Nephron (organoid): ENCODE data around the gene P3H3.

Experiments
- H3K27ac Mint-ChIP-seq, 3 experiments: 2 replicates each; pipeline ENCODE4 v1.8.0; 2020; ENCODE audit warnings: mixed read lengths in 3 of 3, mild to moderate bottlenecking in 2 of 3, moderate library complexity in 1 of 3
- H3K27me3 Mint-ChIP-seq: 2 replicates; pipeline ENCODE4 v1.8.0; 2021; ENCODE audit warnings: low read depth, mild to moderate bottlenecking, moderate library complexity, mixed read lengths
- H3K36me3 Mint-ChIP-seq: 2 replicates; pipeline ENCODE4 v1.8.0; 2020; ENCODE audit warnings: low read depth, mixed read lengths
- H3K4me1 Mint-ChIP-seq: 2 replicates; pipeline ENCODE4 v1.8.0; 2020; ENCODE audit warnings: mixed read lengths
- H3K4me3 Mint-ChIP-seq, 3 experiments: 2 replicates each; pipeline ENCODE4 v1.8.0; 2020; ENCODE audit warnings: mild to moderate bottlenecking in 3 of 3, mixed read lengths in 3 of 3, moderate library complexity in 2 of 3
- H3K9me3 Mint-ChIP-seq: 2 replicates; pipeline ENCODE4 v1.8.0; 2020; ENCODE audit warnings: mixed read lengths
- CTCF ChIP-seq, 3 experiments: fragments of 200-600 bp; sonication (generic); IDR thresholded peaks; one replicate each; pipeline ENCODE4 v1.5.0; 2021; ENCODE audit warnings: antibody characterized with exemption in 3 of 3; ENCODE audit not compliant: unreplicated experiment in 3 of 3

The P3H3 gene

GRCh38 chr12:6855322-6855721, 27.1 kb downstream of the P3H3 start:
- H3K9me3 Mint-ChIP-seq = no peaks in the 10 kb centered on the region
- peaks cover 21% of the 10 kb centered on the region for H3K4me1 Mint-ChIP-seq
- H3K27me3 Mint-ChIP-seq = peaks cover 3% of the 10 kb centered on the region
- peaks cover 45% of the 10 kb centered on the region for H3K36me3 Mint-ChIP-seq
- no peak for TF ChIP-seq CTCF (IDR thresholded peaks at IDR 0.05; ENCODE audit: unreplicated experiment in 3 of 3)
- peak overlapping the region in 1 of 3 experiments; percentile 26 for H3K4me3 Mint-ChIP-seq
- H3K27ac Mint-ChIP-seq = no peak overlapping the region

- Mint-ChIP-seq H3K9me3 (no peaks in the 10 kb centered on the region), H3K27me3 (peaks cover 3% of the 10 kb centered on the region), H3K4me1 (peaks cover 4% of the 10 kb centered on the region), H3K36me3 (peaks cover 65% of the 10 kb centered on the region), H3K27ac (no peak overlapping the region), H3K4me3 (no peak overlapping the region)
- no peak for TF ChIP-seq CTCF (IDR thresholded peaks at IDR 0.05; ENCODE audit: unreplicated experiment in 3 of 3)
Observed at GRCh38 chr12:6858799-6859198, 30.6 kb downstream of the P3H3 start.

GRCh38 chr12:6860116-6860515, 31.9 kb downstream of the P3H3 start:
- TF ChIP-seq CTCF (IDR thresholded peaks at IDR 0.05; ENCODE audit: unreplicated experiment in 3 of 3) = no peak
- Mint-ChIP-seq H3K27me3 (peaks cover 3% of the 10 kb centered on the region), H3K9me3 (no peaks in the 10 kb centered on the region), H3K27ac (no peak overlapping the region), H3K36me3 (peaks cover 70% of the 10 kb centered on the region), H3K4me1 (no peaks in the 10 kb centered on the region), H3K4me3 (no peak overlapping the region)

DNA sequence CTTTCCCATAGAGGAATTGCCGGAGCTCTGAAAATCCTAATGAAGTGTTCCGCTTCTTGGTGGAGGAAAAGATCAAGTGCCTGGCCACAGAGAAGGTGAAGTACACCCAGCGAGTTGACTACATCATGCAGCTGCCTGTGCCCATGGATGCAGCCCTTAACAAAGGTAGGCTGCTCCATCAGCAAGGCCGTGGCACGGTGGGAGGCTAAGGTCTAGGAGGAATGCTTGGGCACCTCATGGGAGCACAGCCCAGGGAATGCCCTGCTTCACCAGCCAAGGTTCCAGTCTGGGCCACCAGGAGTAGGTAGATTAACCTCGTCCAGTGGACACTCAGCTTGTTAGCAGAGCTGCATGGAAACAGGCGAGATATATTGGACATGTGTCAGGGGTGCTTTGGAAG, 32.7 kb downstream of the P3H3 start:
- Mint-ChIP-seq H3K4me3 (no peak overlapping the region), H3K27me3 (peaks cover 3% of the 10 kb centered on the region), H3K4me1 (no peaks in the 10 kb centered on the region), H3K9me3 (no peaks in the 10 kb centered on the region), H3K27ac (no peak overlapping the region), H3K36me3 (peaks cover 74% of the 10 kb centered on the region)
- no peak for TF ChIP-seq CTCF (IDR thresholded peaks at IDR 0.05; ENCODE audit: unreplicated experiment in 3 of 3)

DNA sequence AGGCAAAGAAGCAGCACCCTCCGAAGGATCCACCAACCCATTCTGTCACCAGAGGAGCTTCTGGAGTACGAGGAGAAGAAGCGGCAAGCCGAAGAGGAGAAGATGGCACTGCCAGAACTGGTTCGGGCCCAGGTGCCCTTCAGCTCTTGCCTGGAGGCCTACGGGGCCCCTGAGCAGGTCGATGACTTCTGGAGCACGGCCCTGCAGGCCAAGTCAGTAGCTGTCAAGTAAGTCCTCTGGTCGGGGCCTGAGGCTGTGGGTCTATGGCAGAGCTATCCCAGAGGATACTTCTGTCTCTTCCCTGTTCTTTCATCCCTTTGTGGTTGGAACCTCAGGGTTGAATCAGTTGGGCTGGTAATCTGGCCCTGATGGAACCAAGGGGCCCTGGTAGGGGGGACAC, 33.2 kb downstream of the P3H3 start:
- Mint-ChIP-seq H3K27ac (no peak overlapping the region), H3K27me3 (peaks cover 3% of the 10 kb centered on the region), H3K9me3 (no peaks in the 10 kb centered on the region), H3K36me3 (peaks cover 73% of the 10 kb centered on the region), H3K4me3 (no peak overlapping the region), H3K4me1 (peaks cover 2% of the 10 kb centered on the region)
- TF ChIP-seq CTCF (IDR thresholded peaks at IDR 0.05; ENCODE audit: unreplicated experiment in 3 of 3) = no peak

- H3K27me3 Mint-ChIP-seq = peaks cover 3% of the 10 kb centered on the region
- H3K27ac Mint-ChIP-seq = no peak overlapping the region
- TF ChIP-seq CTCF (IDR thresholded peaks at IDR 0.05; ENCODE audit: unreplicated experiment in 3 of 3) = no peak
- H3K9me3 Mint-ChIP-seq = no peaks in the 10 kb centered on the region
- H3K4me1 Mint-ChIP-seq = peaks cover 5% of the 10 kb centered on the region
- H3K36me3 Mint-ChIP-seq = peaks cover 61% of the 10 kb centered on the region
- H3K4me3 Mint-ChIP-seq = no peak overlapping the region
Observed at GRCh38 chr12:6863033-6863432, 34.8 kb downstream of the P3H3 start.
